Trophoblast cell (in vitro differentiated cells and primary cell): ENCODE results near the gene GALT.

Experiments
- DNase-seq, 2 donors: peaks; one replicate each; pipeline ENCODE4 v3.0.0-alpha.2; 2016
- H2AFZ ChIP-seq: 2 replicates; pipeline ENCODE4 v1.6.1; 2013; ENCODE audit warnings: low read length, moderate library complexity, mild to moderate bottlenecking; ENCODE audit not compliant: insufficient read depth, poor library complexity
- H2AK5ac ChIP-seq: 2 replicates; pipeline ENCODE4 v1.6.1; 2013; ENCODE audit warnings: mild to moderate bottlenecking, low read length
- H2BK120ac ChIP-seq: 2 replicates; pipeline ENCODE4 v1.6.1; 2013; ENCODE audit warnings: low read length, mild to moderate bottlenecking, moderate library complexity; ENCODE audit not compliant: insufficient read depth, poor library complexity
- H2BK12ac ChIP-seq: 2 replicates; pipeline ENCODE4 v1.6.1; 2013; ENCODE audit warnings: mild to moderate bottlenecking, low read length, moderate library complexity
- H2BK5ac ChIP-seq: 2 replicates; pipeline ENCODE4 v1.6.1; 2013; ENCODE audit warnings: low read length, low read depth, moderate library complexity, mild to moderate bottlenecking; ENCODE audit not compliant: poor library complexity
- H3K14ac ChIP-seq: 2 replicates; pipeline ENCODE4 v1.6.1; 2013; ENCODE audit warnings: mild to moderate bottlenecking, low read length
- H3K18ac ChIP-seq: 2 replicates; pipeline ENCODE4 v1.6.1; 2013; ENCODE audit warnings: mild to moderate bottlenecking, low read length
- H3K23ac ChIP-seq: 2 replicates; pipeline ENCODE4 v1.6.1; 2013; ENCODE audit warnings: low read length
- H3K27ac ChIP-seq: 2 replicates; pipeline ENCODE4 v1.5.1; 2013; ENCODE audit warnings: low read depth, mild to moderate bottlenecking, inconsistent platforms, low read length, moderate library complexity
- H3K27me3 ChIP-seq: 2 replicates; pipeline ENCODE4 v1.6.1; 2013; ENCODE audit warnings: inconsistent platforms, mild to moderate bottlenecking, low read length, moderate library complexity; ENCODE audit not compliant: insufficient read depth
- H3K36me3 ChIP-seq, 2 experiments: 1 replicate in 1 of 2; 2 replicates in 1 of 2; pipeline ENCODE4 v1.6.1; 2013; ENCODE audit warnings: low read length in 2 of 2, mild to moderate bottlenecking in 2 of 2, moderate library complexity in 1 of 2; ENCODE audit not compliant: insufficient read depth in 2 of 2, control insufficient read depth in 1 of 2
- H3K4ac ChIP-seq: 2 replicates; pipeline ENCODE4 v1.6.1; 2013; ENCODE audit warnings: low read depth, mild to moderate bottlenecking, low read length, moderate library complexity
- H3K4me1 ChIP-seq, 2 experiments: 1 replicate in 1 of 2; 2 replicates in 1 of 2; pipeline ENCODE4 v1.6.1; 2013; ENCODE audit warnings: low read length in 2 of 2, mild to moderate bottlenecking in 2 of 2, moderate library complexity in 1 of 2; ENCODE audit not compliant: insufficient read depth in 2 of 2, control insufficient read depth in 1 of 2
- H3K4me2 ChIP-seq: 2 replicates; pipeline ENCODE4 v1.6.1; 2013; ENCODE audit warnings: inconsistent platforms, mild to moderate bottlenecking, low read length, moderate library complexity
- H3K4me3 ChIP-seq: 2 replicates; pipeline ENCODE4 v1.5.1; 2013; ENCODE audit warnings: mild to moderate bottlenecking, low read depth, low read length, inconsistent platforms
- H3K79me1 ChIP-seq: one replicate; pipeline ENCODE4 v1.6.1; 2013; ENCODE audit warnings: low read length
- H3K79me2 ChIP-seq: 2 replicates; pipeline ENCODE4 v1.6.1; 2013; ENCODE audit warnings: low read length, mild to moderate bottlenecking; ENCODE audit not compliant: control insufficient read depth, insufficient read depth, poor library complexity
- H3K9ac ChIP-seq: 2 replicates; pipeline ENCODE4 v1.6.1; 2013; ENCODE audit warnings: mild to moderate bottlenecking, low read length
- H3K9me3 ChIP-seq: 2 replicates; pipeline ENCODE4 v1.6.1; 2013; ENCODE audit warnings: low read depth, mild to moderate bottlenecking, control low read depth, inconsistent platforms, low read length; ENCODE audit not compliant: insufficient read depth
- H4K12ac ChIP-seq: 2 replicates; pipeline ENCODE4 v1.6.1; 2013; ENCODE audit warnings: low read depth, mild to moderate bottlenecking, low read length, moderate library complexity
- H4K8ac ChIP-seq: 2 replicates; pipeline ENCODE4 v1.6.1; 2013; ENCODE audit warnings: low read depth, mild to moderate bottlenecking, low read length, moderate library complexity
- H4K91ac ChIP-seq: one replicate; pipeline ENCODE4 v1.6.1; 2013; ENCODE audit warnings: low read depth, mild to moderate bottlenecking, low read length, moderate library complexity
- WGBS: extraction: QIAGEN DNeasy Blood & Tissue Kit; methylation state at CpG from one replicate; pipeline ENCODE4 v1.1.7; 2013; ENCODE audit warnings: missing lambda C conversion rate; ENCODE audit not compliant: insufficient read length, insufficient coverage; ENCODE audit errors: extremely low coverage; 5-methylcytosine and 5-hydroxymethylcytosine counted together

GALT gene

DNA sequence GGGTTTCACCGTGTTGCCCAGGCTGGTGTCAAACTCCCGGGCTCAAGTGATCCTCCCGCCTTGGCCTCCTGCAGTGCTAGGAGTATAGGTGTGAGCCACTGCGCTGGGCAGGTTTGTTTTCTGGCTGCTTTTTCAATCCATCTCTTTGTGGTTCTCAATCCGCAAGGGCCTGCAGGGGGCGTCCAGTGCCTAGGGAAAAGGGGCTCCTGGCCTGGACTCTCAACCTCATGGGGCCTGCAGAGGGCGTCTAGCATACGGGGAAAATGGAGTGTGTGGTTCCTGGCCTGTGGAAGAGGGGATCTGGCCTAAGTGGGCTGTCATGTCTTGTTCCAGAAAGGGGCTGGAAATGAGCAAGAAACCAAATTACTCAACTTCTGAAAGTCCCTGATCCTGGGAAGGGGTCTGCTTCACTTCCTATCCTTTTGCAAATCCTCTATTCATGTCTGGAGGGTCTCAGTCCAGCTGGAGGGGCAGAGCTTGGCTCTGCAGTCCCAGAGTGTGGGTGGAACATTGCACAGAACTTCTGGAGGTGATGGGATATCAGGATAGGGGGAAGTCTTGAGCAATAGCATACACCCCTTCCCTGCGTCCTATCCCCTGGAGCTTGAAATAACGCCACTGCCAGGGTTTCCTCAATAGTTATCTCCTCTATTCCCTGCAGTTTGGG, 28.7 kb downstream of the GALT start:
- no peak overlapping the region for H3K18ac ChIP-seq
- H3K14ac ChIP-seq, result no peak overlapping the region
- no peaks in the 10 kb centered on the region for H3K9me3 ChIP-seq
- no peaks in the 10 kb centered on the region for H3K36me3 ChIP-seq
- no peak overlapping the region for H3K4me2 ChIP-seq
- no peaks in the 10 kb centered on the region for H3K79me2 ChIP-seq
- no peak overlapping the region for H3K4me3 ChIP-seq
- no peaks in the 10 kb centered on the region for H3K79me1 ChIP-seq
- no peak overlapping the region for H2BK120ac ChIP-seq
- peak; percentile 64 to 79 for DNase-seq
- no peak overlapping the region for H2BK5ac ChIP-seq
- H2BK12ac ChIP-seq, result no peak overlapping the region
- no peak overlapping the region for H3K9ac ChIP-seq
- no peak overlapping the region for H2AK5ac ChIP-seq
- peaks cover 9% of the 10 kb centered on the region in 2 experiments for H3K4me1 ChIP-seq
- no peak overlapping the region for H3K4ac ChIP-seq
- no peak overlapping the region for H3K23ac ChIP-seq
- H2AFZ ChIP-seq, result no peak overlapping the region
- no peaks in the 10 kb centered on the region for H3K27me3 ChIP-seq
- H3K27ac ChIP-seq, result no peak overlapping the region
- WGBS, result no CpG with 5 or more reads among the region's 10 CpGs
- no peak overlapping the region for H4K8ac ChIP-seq
- no peak overlapping the region for H4K91ac ChIP-seq
- H4K12ac ChIP-seq, result no peak overlapping the region

DNA sequence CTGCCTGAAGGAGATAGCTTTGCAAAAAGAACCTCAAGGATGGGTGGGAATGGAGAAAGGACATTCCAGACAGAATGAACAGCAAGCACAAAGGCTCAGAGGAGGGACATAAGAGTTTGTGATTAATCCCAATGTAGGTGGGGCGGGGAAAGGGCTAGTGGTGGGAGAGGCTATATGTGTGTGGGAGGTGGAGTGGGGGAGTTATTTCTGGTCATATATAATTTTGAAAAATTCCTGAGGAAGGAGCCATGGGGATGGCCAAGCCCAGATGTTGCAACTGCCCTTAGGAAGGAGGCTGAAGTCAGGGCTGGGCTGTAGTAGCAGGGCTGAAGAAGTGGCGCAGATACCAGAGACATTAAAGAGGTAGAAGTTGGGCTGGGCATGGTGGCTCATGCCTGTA, 29.4 kb downstream of the GALT start:
- Histone ChIP-seq H3K4me3 (no peak overlapping the region), H2AK5ac (no peak overlapping the region), H3K23ac (no peak overlapping the region), H3K4me2 (no peak overlapping the region), H2AFZ (no peak overlapping the region), H4K12ac (no peak overlapping the region), H3K4me1 (peaks cover 4 to 5% of the 10 kb centered on the region in 2 experiments), H3K36me3 (no peaks in the 10 kb centered on the region), H3K9ac (no peak overlapping the region), H3K27me3 (no peaks in the 10 kb centered on the region), H3K14ac (no peak overlapping the region), H3K18ac (no peak overlapping the region), H3K9me3 (no peaks in the 10 kb centered on the region), H2BK120ac (no peak overlapping the region), H2BK12ac (no peak overlapping the region), H3K27ac (no peak overlapping the region), H3K79me1 (no peaks in the 10 kb centered on the region), H3K79me2 (no peaks in the 10 kb centered on the region), H3K4ac (no peak overlapping the region), H4K91ac (no peak overlapping the region), H2BK5ac (no peak overlapping the region), H4K8ac (no peak overlapping the region)
- DNase-seq, result no peak
- no CpG with 5 or more reads among the region's 2 CpGs for WGBS

GRCh38 chr9:34684145-34684544, 37.7 kb downstream of the GALT start:
- no CpG with 5 or more reads among the region's 4 CpGs for WGBS

GRCh38 chr9:34684816-34685215, 38.3 kb downstream of the GALT start:
- H3K14ac ChIP-seq, result no peak overlapping the region
- no peak overlapping the region for H3K4ac ChIP-seq
- H3K9ac ChIP-seq, result no peak overlapping the region
- no peaks in the 10 kb centered on the region for H3K27me3 ChIP-seq
- no CpG with 5 or more reads among the region's 4 CpGs for WGBS
- no peaks in the 10 kb centered on the region for H3K36me3 ChIP-seq
- no peak overlapping the region for H3K27ac ChIP-seq
- H2AK5ac ChIP-seq, result no peak overlapping the region
- H3K9me3 ChIP-seq, result no peaks in the 10 kb centered on the region
- no peak overlapping the region for H3K23ac ChIP-seq
- H4K91ac ChIP-seq, result no peak overlapping the region
- H2AFZ ChIP-seq, result no peak overlapping the region
- no peak overlapping the region for H2BK120ac ChIP-seq
- no peak overlapping the region for H3K4me2 ChIP-seq
- H2BK5ac ChIP-seq, result no peak overlapping the region
- H4K12ac ChIP-seq, result no peak overlapping the region
- no peak overlapping the region for H2BK12ac ChIP-seq
- no peak overlapping the region for H3K4me3 ChIP-seq
- DNase-seq, result no peak
- H3K79me2 ChIP-seq, result no peaks in the 10 kb centered on the region
- no peak overlapping the region for H4K8ac ChIP-seq
- peaks cover 2 to 4% of the 10 kb centered on the region in 2 experiments for H3K4me1 ChIP-seq
- H3K79me1 ChIP-seq, result no peaks in the 10 kb centered on the region
- no peak overlapping the region for H3K18ac ChIP-seq

More at GRCh38 chr9:34684145-34684544, 37.7 kb downstream of the GALT start:
- no peak overlapping the region for H2BK120ac ChIP-seq
- no peaks in the 10 kb centered on the region for H3K9me3 ChIP-seq
- DNase-seq, result no peak
- no peak overlapping the region for H2AK5ac ChIP-seq
- H3K79me1 ChIP-seq, result no peaks in the 10 kb centered on the region
- H3K23ac ChIP-seq, result no peak overlapping the region
- no peak overlapping the region for H3K27ac ChIP-seq
- no peaks in the 10 kb centered on the region for H3K79me2 ChIP-seq
- peaks cover 2 to 4% of the 10 kb centered on the region in 2 experiments for H3K4me1 ChIP-seq
- no peak overlapping the region for H2BK5ac ChIP-seq
- no peak overlapping the region for H3K14ac ChIP-seq
- H3K4me2 ChIP-seq, result no peak overlapping the region
- H3K4ac ChIP-seq, result no peak overlapping the region
- H4K91ac ChIP-seq, result no peak overlapping the region
- H3K9ac ChIP-seq, result no peak overlapping the region
- H3K27me3 ChIP-seq, result no peaks in the 10 kb centered on the region
- H3K4me3 ChIP-seq, result no peak overlapping the region
- no peaks in the 10 kb centered on the region for H3K36me3 ChIP-seq
- H4K8ac ChIP-seq, result no peak overlapping the region
- no peak overlapping the region for H4K12ac ChIP-seq
- no peak overlapping the region for H3K18ac ChIP-seq
- H2BK12ac ChIP-seq, result no peak overlapping the region
- no peak overlapping the region for H2AFZ ChIP-seq
